Fibroblast of mammary gland (primary cell): Measurements from ENCODE around the gene CTIF.
"Not testable (repeated sequence)": the region's sequence is repeated elsewhere in the genome, so short reads cannot be mapped to it uniquely, and the experiment has no call there.

Experiments
- DNase-seq: peaks from one replicate; pipeline ENCODE4 v3.0.0-alpha.2; 2010; ENCODE audit warnings: low read depth
- H3K4me3 ChIP-seq: 2 replicates; pipeline ENCODE4 v1.5.1; 2011; ENCODE audit warnings: low read depth, mild to moderate bottlenecking, low read length, moderate library complexity; ENCODE audit not compliant: control insufficient read depth
- TF ChIP-seq, protein P1 (sequence below): conservative IDR thresholded peaks from 2 replicates; pipeline ENCODE4 v1.5.1; 2011; ENCODE audit warnings: low read depth, low read length, inconsistent platforms; ENCODE audit not compliant: control insufficient read depth, insufficient read depth

CTIF gene

DNA sequence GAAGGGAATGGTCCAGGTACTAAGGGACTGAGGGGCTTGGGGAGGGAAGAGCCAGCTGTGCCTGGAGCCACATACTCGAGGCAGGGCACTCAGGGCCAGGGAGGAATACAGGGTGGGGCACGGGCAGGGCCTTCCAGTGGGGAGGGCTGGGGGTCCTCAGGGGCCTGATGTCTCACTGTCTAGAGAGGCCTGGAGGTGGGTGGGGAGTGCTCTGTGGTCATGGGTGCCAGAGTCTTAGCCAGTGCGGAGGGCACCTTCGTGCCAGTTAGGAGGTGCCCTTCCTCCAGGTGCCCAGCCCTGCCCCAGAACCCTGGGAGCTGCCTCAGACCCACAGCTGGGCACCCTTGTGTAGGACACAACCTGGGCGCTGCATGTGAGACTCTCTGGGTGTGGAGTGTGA lies 330.8 kb downstream of the CTIF start:
- TF ChIP-seq, protein P1, sequence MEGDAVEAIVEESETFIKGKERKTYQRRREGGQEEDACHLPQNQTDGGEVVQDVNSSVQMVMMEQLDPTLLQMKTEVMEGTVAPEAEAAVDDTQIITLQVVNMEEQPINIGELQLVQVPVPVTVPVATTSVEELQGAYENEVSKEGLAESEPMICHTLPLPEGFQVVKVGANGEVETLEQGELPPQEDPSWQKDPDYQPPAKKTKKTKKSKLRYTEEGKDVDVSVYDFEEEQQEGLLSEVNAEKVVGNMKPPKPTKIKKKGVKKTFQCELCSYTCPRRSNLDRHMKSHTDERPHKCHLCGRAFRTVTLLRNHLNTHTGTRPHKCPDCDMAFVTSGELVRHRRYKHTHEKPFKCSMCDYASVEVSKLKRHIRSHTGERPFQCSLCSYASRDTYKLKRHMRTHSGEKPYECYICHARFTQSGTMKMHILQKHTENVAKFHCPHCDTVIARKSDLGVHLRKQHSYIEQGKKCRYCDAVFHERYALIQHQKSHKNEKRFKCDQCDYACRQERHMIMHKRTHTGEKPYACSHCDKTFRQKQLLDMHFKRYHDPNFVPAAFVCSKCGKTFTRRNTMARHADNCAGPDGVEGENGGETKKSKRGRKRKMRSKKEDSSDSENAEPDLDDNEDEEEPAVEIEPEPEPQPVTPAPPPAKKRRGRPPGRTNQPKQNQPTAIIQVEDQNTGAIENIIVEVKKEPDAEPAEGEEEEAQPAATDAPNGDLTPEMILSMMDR = no peak

DNA sequence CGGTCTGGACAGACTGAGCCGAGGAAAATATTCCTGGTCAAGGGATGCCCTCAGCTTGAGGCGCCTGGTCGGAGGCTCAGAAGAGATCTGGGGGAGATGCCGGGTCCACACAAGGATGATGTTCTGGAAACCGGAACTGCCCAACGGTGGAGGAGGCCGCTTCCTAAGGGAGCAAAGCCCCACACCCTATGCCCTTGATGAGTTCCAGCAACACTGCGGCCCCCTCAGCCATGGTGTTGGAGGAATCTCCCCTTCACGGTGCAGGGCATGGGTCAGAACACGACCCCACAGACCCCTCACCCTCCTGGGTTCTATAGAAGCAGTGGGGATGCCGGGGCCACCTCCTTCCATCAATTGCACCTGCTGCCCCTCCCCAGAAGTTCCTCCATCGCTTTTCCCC lies 332.1 kb downstream of the CTIF start:
- DNase-seq, H3K4me3 ChIP-seq: not testable (repeated sequence)

More for the DNA sequence above, 330.8 kb downstream of the CTIF start:
- no peak overlapping the region for H3K4me3 ChIP-seq
- DNase-seq = no peak

DNA sequence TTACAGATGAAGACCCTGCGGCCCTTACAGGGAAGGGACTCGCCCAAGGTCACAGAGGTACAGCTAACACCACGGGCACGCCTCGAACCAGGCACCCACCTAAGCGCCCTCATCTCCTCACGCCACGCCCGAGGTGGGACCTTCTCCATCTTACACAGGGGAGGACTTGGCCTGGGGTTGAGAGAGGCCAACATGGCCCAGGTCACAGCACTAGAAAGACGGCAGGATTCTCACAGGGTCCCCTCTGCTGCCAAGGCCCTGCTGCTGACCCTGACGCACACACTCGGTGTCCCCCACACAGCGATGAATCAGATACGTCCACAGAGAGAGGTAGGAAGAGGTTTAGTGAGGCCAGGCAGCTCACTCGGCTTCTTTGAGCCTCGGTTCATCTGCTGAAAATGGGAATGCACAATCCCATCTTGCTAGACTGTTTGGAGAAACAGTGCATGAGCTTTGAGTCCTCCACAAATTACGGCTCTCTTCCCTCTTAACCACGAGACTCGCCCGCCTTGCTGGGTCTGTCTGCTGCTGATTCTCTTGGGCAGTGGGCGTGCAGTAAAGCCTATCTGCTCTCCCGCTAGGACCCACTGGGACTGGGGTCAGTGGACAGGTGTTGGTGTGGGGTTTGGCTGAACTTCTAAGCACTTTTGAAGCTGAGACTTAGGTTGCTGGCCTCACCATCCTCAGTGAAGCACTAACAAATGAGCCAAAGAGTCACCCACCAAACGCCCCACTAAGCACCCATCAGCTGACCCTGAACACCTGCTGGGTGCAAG lies 332.7 kb downstream of the CTIF start:
- TF ChIP-seq, protein P1 = no peak
- H3K4me3 ChIP-seq = no peak overlapping the region
- DNase-seq = no peak

DNA sequence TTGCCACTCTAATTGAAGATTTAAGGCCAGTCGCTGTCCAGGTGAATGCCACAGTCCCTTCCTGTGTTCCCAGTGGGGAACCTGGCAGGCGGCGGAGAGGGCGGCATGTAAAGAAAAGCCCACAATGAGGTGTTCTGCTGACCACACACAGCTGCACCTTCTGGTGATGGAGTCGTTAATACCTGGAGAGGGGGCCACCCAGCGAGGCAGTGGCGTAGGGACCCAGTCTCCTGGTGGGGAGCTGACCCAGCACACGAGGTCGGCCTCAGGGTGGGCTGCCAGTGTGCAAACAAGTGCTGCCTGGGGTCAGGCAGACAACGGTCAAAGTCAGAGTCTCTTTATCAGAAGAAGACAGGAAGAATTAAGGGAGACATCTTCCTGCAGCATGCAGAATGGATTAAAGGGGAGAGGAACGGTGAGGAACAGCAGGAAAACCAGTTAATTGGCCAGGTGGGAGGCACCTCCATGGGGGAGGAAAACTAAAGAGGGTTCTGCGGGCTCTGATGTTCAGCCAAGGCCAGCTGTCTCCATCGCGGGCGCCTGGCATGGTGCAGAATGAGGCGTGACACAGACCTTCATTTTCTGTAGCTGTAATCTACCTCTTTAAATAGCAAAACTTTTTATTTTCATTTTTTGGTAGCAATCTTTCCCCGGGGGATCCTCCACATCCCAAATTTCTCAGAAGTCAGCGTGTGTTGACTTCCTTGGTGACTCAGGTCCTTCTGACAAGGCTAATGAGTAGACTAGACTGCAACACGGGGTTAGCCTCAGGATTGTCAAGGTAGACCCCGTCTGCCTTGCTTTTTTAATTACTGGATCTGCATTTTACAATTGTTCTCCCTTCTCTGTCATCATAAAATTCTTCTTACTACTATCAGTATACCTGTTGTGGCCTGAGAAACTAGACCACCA lies 333.7 kb downstream of the CTIF start:
- TF ChIP-seq, protein P1 = no peak
- peak; percentile 68 for DNase-seq
- H3K4me3 ChIP-seq = no peak overlapping the region

DNA sequence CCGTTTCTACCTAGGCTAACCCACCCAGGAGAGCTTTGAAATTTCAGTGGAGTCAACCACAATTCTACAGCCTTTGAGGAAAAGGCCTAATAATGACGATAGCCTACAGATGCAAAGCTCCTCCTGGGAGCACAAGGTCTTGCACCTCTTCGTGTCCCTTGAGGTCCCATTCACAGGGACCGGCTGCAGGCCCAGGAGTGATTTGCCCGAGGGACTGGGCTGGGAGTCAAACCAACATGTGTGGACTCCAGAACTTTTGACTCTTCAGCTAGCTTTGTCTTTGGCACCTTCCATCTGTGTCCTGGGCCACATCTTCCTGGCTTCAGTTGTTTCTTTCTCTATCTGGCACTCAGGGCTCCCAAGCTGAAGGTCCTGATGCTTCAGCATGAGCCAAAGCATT lies 335.4 kb downstream of the CTIF start:
- H3K4me3 ChIP-seq = no peak overlapping the region
- DNase-seq = no peak
- TF ChIP-seq, protein P1 = no peak

DNA sequence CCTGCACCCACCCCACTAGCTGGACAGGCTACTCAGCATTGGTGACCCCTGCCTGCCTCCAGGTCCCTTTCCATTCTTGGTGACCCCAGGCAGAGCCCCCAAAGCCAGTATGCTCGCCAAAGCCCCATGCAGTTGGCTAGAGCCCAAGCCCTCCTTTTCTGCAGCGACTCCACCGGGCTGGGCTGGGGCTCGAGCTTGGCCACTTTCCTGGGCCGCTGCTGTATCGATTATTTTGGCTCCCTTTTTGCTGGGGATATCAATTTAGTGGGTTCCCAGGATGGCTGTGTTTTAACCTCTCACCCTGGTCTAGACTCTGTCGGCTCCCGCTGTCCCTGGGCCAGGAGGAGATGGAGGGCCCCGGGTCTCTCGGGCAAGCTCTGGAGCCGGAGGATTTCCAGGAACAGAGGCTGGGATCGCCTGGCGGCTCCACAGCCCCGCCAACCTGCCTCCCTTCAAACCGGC lies 335.9 kb downstream of the CTIF start:
- DNase-seq = no peak
- TF ChIP-seq, protein P1 = no peak
- H3K4me3 ChIP-seq = no peak overlapping the region
